IMR-90 (cell line): ENCODE data around the gene MSI2.

Source experiments
- BHLHE40 ChIP-seq: fragments of 150-350 bp; IDR thresholded peaks from 2 replicates; pipeline ENCODE4 v1.6.1; 2016; ENCODE audit warnings: mild to moderate bottlenecking, low read depth, low read length
- CEBPB ChIP-seq: IDR thresholded peaks from 2 replicates; pipeline ENCODE4 v1.6.1; 2012; ENCODE audit warnings: low read depth, low read length, improper control_type of control experiment
- CHD1 ChIP-seq: IDR thresholded peaks from 2 replicates; pipeline ENCODE4 v1.6.1; 2012; ENCODE audit warnings: low read depth, low read length, improper control_type of control experiment
- FOS ChIP-seq: fragments of 150-350 bp; IDR thresholded peaks from 2 replicates; pipeline ENCODE4 v1.6.1; 2016; ENCODE audit warnings: low read depth, low read length
- MAFK ChIP-seq: IDR thresholded peaks from 2 replicates; pipeline ENCODE4 v1.6.1; 2012; ENCODE audit warnings: low read depth, low read length, improper control_type of control experiment
- MAZ ChIP-seq: IDR thresholded peaks from 2 replicates; pipeline ENCODE4 v1.6.1; 2012; ENCODE audit warnings: low read depth, mild to moderate bottlenecking, low read length, improper control_type of control experiment, moderate library complexity, borderline replicate concordance
- NFE2L2 ChIP-seq: fragments of 150-350 bp; IDR thresholded peaks from 2 replicates; pipeline ENCODE4 v1.6.1; 2016; ENCODE audit warnings: low read depth, mild to moderate bottlenecking, low read length
- POLR2A ChIP-seq: IDR thresholded peaks from 2 replicates; pipeline ENCODE4 v1.6.1; 2012; ENCODE audit warnings: mild to moderate bottlenecking, low read depth, low read length
- RAD21 ChIP-seq: IDR thresholded peaks from 2 replicates; pipeline ENCODE4 v1.6.1; 2012; ENCODE audit warnings: low read length, improper control_type of control experiment
- RCOR1 ChIP-seq: IDR thresholded peaks from 2 replicates; pipeline ENCODE4 v1.6.1; 2012; ENCODE audit warnings: mild to moderate bottlenecking, low read length, improper control_type of control experiment; ENCODE audit not compliant: insufficient replicate concordance
- RFX5 ChIP-seq: IDR thresholded peaks from 2 replicates; pipeline ENCODE4 v1.8.0; 2012; ENCODE audit warnings: low read depth, mild to moderate bottlenecking, low read length, moderate library complexity
- SMC3 ChIP-seq: fragments of 150-350 bp; IDR thresholded peaks from 2 replicates; pipeline ENCODE4 v1.6.1; 2016; ENCODE audit warnings: low read depth, mild to moderate bottlenecking, antibody characterized with exemption, low read length, moderate library complexity
- TF ChIP-seq, protein P1 (sequence below): conservative IDR thresholded peaks from 2 replicates; pipeline ENCODE4 v1.5.1; 2012; ENCODE audit warnings: mild to moderate bottlenecking, low read depth, low read length, improper control_type of control experiment
- TF ChIP-seq, protein P2 (sequence below): fragments of 150-350 bp; IDR thresholded peaks from 2 replicates; pipeline ENCODE4 v1.6.1; 2016; ENCODE audit warnings: low read depth, mild to moderate bottlenecking, low read length, moderate library complexity, borderline replicate concordance

DNA sequence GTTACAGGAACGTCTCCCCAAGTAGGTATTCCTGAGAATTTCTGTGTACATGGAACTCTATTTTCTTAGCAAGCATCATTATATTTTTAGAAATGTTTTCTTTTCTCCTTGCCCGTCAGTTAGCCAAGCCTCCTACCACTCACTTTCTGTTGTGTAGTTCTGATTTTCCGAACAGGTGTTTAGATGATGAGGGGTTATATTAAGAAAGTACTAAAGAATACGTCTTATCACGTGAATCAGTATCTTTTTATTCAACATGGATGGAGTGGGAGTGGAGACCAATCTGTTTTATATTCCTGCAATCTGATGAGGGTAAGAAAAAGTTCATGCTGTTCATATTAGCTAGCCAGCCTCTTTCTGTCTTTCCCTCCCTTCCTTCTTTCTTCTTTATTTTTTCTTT, 29.4 kb downstream of the MSI2 start:
- TF ChIP-seq, protein P1, sequence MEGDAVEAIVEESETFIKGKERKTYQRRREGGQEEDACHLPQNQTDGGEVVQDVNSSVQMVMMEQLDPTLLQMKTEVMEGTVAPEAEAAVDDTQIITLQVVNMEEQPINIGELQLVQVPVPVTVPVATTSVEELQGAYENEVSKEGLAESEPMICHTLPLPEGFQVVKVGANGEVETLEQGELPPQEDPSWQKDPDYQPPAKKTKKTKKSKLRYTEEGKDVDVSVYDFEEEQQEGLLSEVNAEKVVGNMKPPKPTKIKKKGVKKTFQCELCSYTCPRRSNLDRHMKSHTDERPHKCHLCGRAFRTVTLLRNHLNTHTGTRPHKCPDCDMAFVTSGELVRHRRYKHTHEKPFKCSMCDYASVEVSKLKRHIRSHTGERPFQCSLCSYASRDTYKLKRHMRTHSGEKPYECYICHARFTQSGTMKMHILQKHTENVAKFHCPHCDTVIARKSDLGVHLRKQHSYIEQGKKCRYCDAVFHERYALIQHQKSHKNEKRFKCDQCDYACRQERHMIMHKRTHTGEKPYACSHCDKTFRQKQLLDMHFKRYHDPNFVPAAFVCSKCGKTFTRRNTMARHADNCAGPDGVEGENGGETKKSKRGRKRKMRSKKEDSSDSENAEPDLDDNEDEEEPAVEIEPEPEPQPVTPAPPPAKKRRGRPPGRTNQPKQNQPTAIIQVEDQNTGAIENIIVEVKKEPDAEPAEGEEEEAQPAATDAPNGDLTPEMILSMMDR: no peak
- no peak for TF ChIP-seq POLR2A
- no peak for TF ChIP-seq RAD21
- no peak for TF ChIP-seq CHD1
- TF ChIP-seq CEBPB: no peak
- no peak for TF ChIP-seq MAZ
- TF ChIP-seq RFX5: no peak
- no peak for TF ChIP-seq FOS
- no peak for TF ChIP-seq MAFK
- no peak for TF ChIP-seq RCOR1
- TF ChIP-seq NFE2L2: no peak
- TF ChIP-seq SMC3: no peak
- TF ChIP-seq, protein P2, sequence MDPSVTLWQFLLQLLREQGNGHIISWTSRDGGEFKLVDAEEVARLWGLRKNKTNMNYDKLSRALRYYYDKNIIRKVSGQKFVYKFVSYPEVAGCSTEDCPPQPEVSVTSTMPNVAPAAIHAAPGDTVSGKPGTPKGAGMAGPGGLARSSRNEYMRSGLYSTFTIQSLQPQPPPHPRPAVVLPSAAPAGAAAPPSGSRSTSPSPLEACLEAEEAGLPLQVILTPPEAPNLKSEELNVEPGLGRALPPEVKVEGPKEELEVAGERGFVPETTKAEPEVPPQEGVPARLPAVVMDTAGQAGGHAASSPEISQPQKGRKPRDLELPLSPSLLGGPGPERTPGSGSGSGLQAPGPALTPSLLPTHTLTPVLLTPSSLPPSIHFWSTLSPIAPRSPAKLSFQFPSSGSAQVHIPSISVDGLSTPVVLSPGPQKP: no peak
- TF ChIP-seq BHLHE40: no peak
